Right ventricle myocardium inferior (tissue), 1 donor: ENCODE measurements around the gene RPS6KB1. TPM values are rescaled to one million over a fixed set of nuclear protein-coding genes. Genes with fewer than 3 reads are reported as not detected.
"Not testable (repeated sequence)": the region's sequence is repeated elsewhere in the genome, so short reads cannot be mapped to it uniquely, and the experiment has no call there.

ENCODE experiments used
- ATAC-seq: fragments of 200-7000 bp; cut with Tn5 transposase; one replicate; pipeline ENCODE4 v1.9.1; 2020; ENCODE audit warnings: mild to moderate bottlenecking, moderate library complexity
- DNase-seq: peaks from one replicate; pipeline ENCODE4 v3.0.0; 2021; ENCODE audit errors: missing footprints
- intact Hi-C: fragments of 100-400 bp; cut with DNase I; formaldehyde crosslinking; loops from one replicate; pipeline ENCODE4 v1.11.0; 2022
- total RNA-seq: library from RNA; stranded (reverse); fragmentation: NEBNext Ultra II Directional; extraction: Animal tissue kit (Norgen Biotek cat#: 25700); gene quantifications from one replicate; pipeline ENCODE4 v1.2.1, GENCODE V29; 2021
- donor health status: DM: no; HTN: yes; CAD: no; lungs with severe emphysema.

Gene RPS6KB1
- total RNA-seq, 1 donor from 2014 or later: 21.4 TPM

DNA sequence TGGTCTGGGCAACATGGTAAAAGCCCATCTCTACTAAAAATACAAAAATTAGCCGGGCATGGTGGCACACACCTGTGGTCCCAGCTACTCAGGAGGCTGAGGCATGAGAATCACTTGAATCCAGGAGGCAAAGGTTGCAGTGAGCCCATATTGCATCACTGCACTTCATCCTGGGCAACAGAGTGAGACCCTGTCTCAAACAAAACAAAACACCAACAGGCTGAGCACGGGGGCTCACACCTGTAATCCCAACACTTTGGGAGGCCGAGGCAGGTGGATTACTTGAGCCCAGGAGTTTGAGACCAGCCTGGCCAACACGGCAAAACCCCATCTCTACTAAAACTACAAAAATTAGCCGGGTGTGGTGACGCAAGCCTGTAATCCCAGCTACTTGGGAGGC is 82.2 kb downstream of the RPS6KB1 start:
- DNase-seq, intact Hi-C loops, ATAC-seq: not testable (repeated sequence)

DNA sequence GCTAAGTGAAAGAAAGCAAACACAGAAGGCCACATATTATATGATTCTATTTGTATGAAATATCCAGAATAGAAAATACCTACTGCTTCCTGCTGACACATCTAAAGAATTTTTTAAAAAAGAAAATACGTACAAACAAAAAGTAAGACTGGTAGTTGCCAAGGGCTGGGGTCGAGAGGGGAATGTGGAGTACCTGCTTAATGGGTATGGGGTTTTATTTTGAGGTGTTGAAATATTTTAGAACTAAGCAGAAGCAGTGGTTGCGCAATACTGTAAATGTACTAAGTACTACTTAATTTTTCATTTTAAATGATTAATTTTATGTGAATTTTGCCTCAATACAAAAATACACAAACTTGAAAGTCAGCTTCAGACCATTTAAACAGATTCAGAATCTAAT is 103.7 kb downstream of the RPS6KB1 start:
- intact Hi-C loops, DNase-seq, ATAC-seq: not testable (repeated sequence)

Other genes with a start within 250 kb of the RPS6KB1 start
- 10.2 TPM for gene PTRH2, start 185.7 kb upstream of the RPS6KB1 start, total RNA-seq
- gene VMP1, start 185.5 kb upstream of the RPS6KB1 start, total RNA-seq: 50.6 TPM
- 8.4 TPM for gene TUBD1, start 178 bp upstream of the RPS6KB1 start, total RNA-seq
- 17.4 TPM for gene RNFT1, start 71.6 kb downstream of the RPS6KB1 start, total RNA-seq
- gene HEATR6, start 185.8 kb downstream of the RPS6KB1 start, total RNA-seq: 10.3 TPM